ENCODE results near the gene PPM1L. TPM values are rescaled to one million over a fixed set of nuclear protein-coding genes. Genes with fewer than 3 reads are reported as not detected.
A peak's percentile ranks its signal among the peaks of the same experiment; 100 is the strongest.

PPM1L gene
- total and polyA plus RNA-seq, 7 donors = 6.2 to 76.1 (median 66.0) TPM

DNA sequence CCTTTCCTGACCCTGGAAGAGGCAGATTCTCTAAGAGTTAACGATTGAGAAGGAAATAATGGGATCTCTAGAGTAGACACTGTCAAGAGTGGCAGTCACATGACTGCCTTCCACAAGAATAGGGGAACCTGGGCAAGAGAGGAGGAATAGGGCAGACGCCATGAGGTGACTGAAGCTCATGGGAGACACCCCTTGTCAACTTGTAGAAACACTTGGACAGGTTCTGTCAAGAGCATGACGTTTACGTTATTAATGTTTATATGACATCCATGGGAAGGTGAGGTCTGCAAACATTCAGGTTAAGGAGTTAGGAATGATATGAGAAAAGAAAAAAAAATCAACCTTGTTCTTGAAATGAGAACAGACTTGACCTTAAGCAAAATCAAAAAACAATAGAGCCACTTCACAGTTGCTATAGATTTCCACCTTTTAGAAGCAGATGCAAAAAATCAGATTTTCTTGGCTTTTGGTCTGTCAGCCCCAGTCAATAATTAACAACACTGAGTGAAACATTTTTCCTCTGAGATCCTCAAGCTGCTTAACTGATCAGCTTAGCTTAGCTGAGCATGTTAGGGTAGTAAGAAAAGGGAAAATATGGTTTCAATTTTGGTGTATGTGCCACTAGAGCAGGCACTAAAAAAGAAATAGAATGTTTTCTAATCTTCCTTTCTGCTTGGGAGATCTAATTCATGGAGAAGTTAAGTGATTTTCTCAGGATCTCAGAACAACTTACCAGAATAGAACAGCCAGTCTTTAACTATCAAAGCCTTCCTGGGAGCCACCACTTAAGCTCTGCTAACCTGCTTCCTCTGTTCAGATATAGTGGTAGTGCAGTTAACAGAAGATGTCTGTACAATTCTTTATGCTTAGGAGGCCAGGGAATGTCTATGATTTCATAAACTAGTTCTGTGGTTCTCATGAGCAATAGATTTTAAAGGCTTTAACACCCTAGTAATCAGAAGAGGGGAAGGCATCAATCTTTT is 232.2 kb downstream of the PPM1L start:
- intact Hi-C loops (cut with DNase I) = no loop called here
- H3K4me3 ChIP-seq = no peak overlapping the region
- TF ChIP-seq, protein P1, sequence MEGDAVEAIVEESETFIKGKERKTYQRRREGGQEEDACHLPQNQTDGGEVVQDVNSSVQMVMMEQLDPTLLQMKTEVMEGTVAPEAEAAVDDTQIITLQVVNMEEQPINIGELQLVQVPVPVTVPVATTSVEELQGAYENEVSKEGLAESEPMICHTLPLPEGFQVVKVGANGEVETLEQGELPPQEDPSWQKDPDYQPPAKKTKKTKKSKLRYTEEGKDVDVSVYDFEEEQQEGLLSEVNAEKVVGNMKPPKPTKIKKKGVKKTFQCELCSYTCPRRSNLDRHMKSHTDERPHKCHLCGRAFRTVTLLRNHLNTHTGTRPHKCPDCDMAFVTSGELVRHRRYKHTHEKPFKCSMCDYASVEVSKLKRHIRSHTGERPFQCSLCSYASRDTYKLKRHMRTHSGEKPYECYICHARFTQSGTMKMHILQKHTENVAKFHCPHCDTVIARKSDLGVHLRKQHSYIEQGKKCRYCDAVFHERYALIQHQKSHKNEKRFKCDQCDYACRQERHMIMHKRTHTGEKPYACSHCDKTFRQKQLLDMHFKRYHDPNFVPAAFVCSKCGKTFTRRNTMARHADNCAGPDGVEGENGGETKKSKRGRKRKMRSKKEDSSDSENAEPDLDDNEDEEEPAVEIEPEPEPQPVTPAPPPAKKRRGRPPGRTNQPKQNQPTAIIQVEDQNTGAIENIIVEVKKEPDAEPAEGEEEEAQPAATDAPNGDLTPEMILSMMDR (IDR thresholded peaks at IDR 0.05) = no peak

DNA sequence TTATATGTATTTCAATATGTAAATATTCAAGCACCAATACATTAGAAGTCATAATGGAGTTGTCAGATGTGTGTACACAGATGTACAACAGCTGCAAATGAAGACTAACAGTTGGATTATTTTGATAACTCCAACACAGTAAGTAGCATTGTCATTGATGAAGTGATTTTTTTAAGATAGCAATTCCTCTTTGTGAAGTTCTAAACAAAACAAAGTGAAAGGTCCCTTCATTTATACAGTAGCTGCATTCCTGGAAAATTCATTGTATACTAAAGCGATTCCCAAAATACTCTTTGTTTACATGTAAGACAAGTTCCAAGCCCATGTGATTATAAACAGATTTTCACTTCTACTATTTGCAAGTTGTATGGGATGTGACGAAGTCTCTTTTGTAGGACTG is 234.4 kb downstream of the PPM1L start:
- WGBS, 3 donors = 90 to 96% (median 93%) methylated on average over 2 of the region's 2 CpGs
- ATAC-seq = no peak
- H3K4me3 ChIP-seq = no peak overlapping the region
- no peaks in the 10 kb centered on the region for H3K9me3 ChIP-seq
- TF ChIP-seq, protein P1 (IDR thresholded peaks at IDR 0.05) = no peak
- H3K4me1 ChIP-seq = no peaks in the 10 kb centered on the region
- peaks cover 0 to 13% of the 10 kb centered on the region in 2 donors for H3K36me3 ChIP-seq (ENCODE audit: insufficient read depth in 1 of 2, low read depth in 1 of 2)
- intact Hi-C loops (cut with DNase I) = no loop called here
- no peak overlapping the region for H3K27ac ChIP-seq
- DNase-seq = no peak
- no peaks in the 10 kb centered on the region for H3K27me3 ChIP-seq (ENCODE audit: insufficient read depth in 3 of 3, low read length in 2 of 3)

More for the DNA sequence above, 232.2 kb downstream of the PPM1L start:
- ATAC-seq (no peak), DNase-seq (no peak)
- H3K4me1 ChIP-seq = no peaks in the 10 kb centered on the region
- H3K27ac ChIP-seq = no peak overlapping the region
- 93 to 96% (median 94%) methylated on average over 4 of the region's 4 CpGs for WGBS, 3 donors
- H3K27me3 ChIP-seq (ENCODE audit: insufficient read depth in 3 of 3, low read length in 2 of 3) = no peaks in the 10 kb centered on the region
- peaks cover 0 to 13% of the 10 kb centered on the region in 2 donors for H3K36me3 ChIP-seq (ENCODE audit: insufficient read depth in 1 of 2, low read depth in 1 of 2)
- H3K9me3 ChIP-seq = no peaks in the 10 kb centered on the region

DNA sequence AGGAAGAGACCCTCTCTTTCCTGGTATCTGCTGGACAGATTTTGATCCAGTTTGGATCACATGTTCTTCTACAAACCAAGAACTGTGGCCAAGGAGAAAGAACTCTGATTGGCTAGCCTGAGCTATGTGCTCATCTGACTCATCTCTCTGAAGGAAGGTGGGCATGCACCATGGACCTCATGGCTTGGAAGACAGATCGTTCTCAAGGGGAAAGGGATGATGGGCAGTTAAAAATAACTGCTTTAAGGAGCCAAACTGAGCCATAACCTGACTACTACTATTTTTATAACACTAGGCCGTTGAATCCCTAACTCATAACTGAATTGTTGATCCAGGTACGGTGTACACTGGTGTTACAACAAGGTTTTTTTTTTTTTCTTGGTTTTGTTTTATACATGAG is 236.7 kb downstream of the PPM1L start:
- intact Hi-C loops (cut with DNase I) = no loop called here
- DNase-seq = no peak
- no peak overlapping the region for H3K4me3 ChIP-seq
- H3K36me3 ChIP-seq (ENCODE audit: insufficient read depth in 1 of 2, low read depth in 1 of 2) = peaks cover 0 to 13% of the 10 kb centered on the region in 2 donors
- H3K27me3 ChIP-seq (ENCODE audit: insufficient read depth in 3 of 3, low read length in 2 of 3) = no peaks in the 10 kb centered on the region
- H3K9me3 ChIP-seq = no peaks in the 10 kb centered on the region
- H3K27ac ChIP-seq = no peak overlapping the region
- ATAC-seq = peak; percentile 30 to 92 (median 77)
- TF ChIP-seq, protein P1 (IDR thresholded peaks at IDR 0.05) = no peak
- 22 to 50% (median 32%) methylated on average over 3 of the region's 3 CpGs for WGBS, 3 donors
- no peaks in the 10 kb centered on the region for H3K4me1 ChIP-seq

DNA sequence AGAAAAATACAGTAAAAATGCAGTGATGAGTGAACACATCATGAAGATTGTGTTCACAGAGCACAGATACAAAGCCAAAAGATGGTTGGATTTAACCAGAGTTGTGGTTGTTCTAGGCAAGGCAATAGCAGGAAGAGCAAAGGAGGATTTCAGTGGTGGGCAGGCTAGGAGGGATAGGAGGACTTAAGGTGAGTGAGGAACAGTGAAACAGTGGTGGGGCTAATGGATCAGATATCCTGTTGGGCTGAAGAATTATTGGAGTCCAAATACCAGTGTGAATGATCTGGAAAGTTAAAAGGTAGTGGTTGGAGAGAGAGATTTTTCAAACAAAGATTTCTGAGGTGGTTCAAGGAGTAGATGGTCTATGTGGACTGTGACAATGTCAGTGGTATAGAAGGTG is 240.8 kb downstream of the PPM1L start:
- no peak overlapping the region for H3K4me3 ChIP-seq
- H3K27ac ChIP-seq = no peak overlapping the region
- no peaks in the 10 kb centered on the region for H3K36me3 ChIP-seq (ENCODE audit: insufficient read depth in 1 of 2, low read depth in 1 of 2)
- DNase-seq = no peak
- no peaks in the 10 kb centered on the region for H3K27me3 ChIP-seq (ENCODE audit: insufficient read depth in 3 of 3, low read length in 2 of 3)
- H3K9me3 ChIP-seq = no peaks in the 10 kb centered on the region
- H3K4me1 ChIP-seq = no peaks in the 10 kb centered on the region
- TF ChIP-seq, protein P1 (IDR thresholded peaks at IDR 0.05) = no peak
- no peak for ATAC-seq
- intact Hi-C loops (cut with DNase I) = no loop called here

Measured in psoas muscle (tissue), 8 donors.